A172 (cell line): ENCODE data around the gene CHRM1. TPM values are rescaled to one million over a fixed set of nuclear protein-coding genes. Genes with fewer than 3 reads are reported as not detected.
"Not testable (repeated sequence)": the region's sequence is repeated elsewhere in the genome, so short reads cannot be mapped to it uniquely, and the experiment has no call there.

Experiments
- DNase-seq: peaks from one replicate; pipeline ENCODE4 v3.0.0-alpha.2; 2015; ENCODE audit warnings: low spot score
- total RNA-seq: library from RNA; depleted of rRNA; stranded (reverse); fragments of >200 nt; shearing (Covaris generic); gene quantifications from 2 replicates; pipeline ENCODE4 v1.2.3, GENCODE V29; 2014; rRNA removed

The CHRM1 gene
- total RNA-seq, 1 experiment from 2014 or later, result not detected

DNA sequence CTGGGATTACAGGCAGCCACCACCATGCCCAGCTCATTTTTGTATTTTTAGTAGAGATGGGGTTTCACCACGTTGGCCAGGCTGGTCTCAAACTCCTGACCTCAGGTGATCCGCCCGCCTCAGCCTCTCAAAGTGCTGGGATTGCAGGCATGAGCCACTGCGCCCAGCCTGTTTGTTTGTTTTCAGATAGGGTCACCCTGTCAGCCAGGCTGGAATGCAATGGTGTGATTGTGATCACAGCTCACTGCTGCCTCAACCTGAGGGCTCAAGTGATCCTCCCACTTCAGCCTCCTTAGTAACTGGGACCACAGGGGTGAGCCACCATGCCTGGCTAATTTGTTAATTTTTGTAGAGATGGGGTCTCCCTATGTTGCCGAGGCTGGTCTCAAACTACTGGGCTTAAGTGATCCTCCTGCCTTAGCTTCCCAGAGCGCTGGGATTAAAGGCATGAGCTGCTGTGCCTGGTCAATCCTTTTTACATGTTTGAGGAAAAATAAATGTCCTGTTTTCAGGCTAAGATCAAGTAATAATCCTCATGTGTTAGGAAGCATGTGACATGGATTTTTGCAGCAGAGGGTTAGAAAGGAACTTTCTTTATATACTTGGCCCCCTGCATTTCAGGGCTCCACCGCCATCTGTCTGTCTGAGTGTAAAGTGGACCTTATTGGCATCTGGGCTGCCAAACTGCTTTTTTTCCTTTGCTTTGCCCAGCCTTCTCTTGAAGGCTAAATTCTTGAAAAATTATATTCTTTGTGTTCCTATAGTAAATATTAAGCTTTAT lies 45.3 kb downstream of the CHRM1 start:
- no peak for DNase-seq

DNA sequence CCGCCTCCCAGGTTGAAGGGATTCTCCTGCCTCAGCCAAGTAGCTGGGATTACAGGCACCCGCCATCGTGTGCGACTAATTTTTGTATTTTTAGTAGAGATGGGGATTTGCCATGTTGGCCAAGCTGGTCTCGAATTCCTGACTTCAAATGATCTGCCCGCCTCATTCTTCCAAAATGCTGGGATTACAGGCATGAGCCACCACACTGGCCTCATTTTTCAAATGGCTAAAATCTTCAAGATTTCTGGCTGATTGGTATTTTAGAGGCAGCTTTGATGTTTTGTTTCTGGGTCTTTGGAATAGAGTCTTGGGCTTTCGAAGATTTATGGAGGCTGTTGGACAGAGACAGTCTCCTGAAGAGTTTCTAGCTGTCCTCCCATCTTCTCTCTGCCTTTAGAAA lies 46.3 kb downstream of the CHRM1 start:
- no peak for DNase-seq

DNA sequence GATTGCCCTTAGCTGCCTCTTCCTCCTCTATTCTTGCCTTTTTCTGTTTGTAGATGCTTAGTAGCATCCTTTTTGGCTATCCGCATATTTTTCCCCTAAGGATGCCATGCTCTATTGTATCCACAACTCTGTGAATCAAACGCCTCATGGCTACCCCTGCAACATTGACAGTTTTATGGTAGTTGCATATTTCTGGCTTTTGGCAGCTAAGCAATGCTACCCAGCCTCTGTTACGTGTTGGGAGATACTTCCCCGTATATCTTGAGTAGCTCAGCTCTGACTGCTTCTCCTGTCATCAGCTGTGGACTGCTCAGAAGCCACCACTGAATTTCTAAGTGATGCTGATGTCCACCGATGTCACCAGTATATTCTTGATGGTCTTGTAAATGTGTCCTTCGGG lies 55.5 kb downstream of the CHRM1 start:
- DNase-seq, result no peak

DNA sequence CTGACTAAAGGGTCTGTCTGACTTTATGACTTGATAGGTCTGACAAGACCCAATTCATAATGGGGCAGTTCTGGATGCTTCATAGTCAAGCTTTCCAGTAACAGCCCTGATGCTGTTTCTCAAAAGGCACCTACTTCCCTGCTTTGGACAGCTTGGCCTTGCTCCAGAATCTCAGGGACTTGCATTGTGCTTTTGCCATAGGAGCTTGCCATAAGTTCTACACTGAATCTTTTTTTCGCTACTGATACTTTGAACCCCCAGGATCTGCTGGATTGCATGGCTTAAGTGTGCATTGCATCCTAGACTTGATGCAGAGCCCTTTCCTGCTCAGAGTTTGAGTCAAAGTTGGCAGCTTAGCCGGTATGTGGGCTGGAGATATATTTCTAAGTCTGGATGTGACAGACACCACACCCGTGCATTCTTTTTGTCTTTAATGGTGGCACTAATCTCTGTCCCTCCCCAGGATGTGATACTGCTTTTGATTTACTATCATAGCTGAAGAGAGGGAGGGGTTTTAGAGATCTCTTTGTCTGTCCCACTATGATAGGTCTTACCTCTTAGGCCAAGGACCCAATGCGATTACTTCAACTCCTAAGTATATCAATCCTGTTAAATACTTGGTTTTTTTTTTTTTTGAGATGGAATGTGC lies 57.4 kb downstream of the CHRM1 start:
- DNase-seq, result peak; percentile 42

DNA sequence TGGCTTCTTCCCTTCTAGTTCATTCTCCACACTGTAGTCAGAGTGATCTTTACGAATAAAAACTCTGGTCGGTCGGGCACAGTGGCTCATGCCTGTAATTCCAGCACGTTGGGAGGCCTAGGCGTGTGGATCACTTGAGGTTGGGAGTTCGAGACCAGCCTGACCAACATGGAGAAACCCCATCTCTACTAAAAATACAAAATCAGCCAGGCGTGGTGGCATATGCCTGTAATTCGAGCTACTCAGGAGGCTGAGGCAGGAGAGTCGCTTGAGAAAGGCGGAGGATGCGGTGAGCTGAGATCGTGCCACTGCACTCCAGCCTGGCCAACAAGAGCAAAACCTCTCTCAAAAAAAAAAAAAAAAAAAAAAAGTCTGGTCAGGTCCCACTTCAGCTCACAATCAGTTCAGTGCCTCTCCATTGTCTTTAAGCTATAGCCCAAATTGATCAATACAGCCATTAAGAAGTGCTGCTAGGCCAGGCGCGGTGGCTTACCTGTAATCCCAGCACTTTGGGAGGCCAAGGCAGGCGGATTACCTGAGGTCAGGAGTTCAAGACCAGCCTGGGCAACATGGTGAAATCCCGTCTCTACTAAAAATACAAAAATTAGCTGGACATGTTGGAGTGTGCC lies 59.5 kb downstream of the CHRM1 start:
- not testable (repeated sequence) for DNase-seq

DNA sequence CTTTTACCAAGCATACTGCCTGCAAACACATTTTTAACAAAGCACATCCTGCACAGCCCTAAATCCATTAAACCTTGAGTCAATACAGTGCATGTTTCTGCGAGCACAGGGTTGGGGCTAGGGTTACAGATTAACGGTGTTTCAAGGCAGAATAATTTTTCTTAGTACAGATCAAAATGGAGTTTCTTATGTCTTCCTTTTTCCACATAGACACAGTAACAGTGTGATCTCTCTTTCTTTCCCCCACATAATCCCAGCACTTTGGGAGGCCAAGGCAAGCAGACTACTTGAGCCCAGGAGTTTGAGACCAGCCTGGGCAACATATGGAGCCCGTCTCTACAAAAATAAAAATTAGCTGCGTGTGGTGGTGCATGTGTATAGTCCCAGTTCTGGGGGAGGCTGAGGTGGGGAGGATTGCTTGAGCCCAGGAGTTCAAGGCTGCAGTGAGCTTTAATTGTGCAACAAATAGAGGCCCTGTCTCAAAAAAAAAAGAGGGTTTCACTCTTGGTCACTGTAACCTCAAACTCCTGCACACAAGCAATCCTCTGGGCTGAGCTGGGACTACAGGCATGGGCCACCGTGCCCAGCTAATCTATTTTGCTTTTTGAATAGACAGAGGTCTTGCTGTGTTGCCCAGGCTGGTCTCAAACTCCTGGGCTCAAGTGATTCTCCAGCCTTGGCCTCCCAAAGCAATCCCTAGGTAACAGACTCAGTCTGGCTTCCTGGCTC lies 60.2 kb downstream of the CHRM1 start:
- DNase-seq, result no peak

DNA sequence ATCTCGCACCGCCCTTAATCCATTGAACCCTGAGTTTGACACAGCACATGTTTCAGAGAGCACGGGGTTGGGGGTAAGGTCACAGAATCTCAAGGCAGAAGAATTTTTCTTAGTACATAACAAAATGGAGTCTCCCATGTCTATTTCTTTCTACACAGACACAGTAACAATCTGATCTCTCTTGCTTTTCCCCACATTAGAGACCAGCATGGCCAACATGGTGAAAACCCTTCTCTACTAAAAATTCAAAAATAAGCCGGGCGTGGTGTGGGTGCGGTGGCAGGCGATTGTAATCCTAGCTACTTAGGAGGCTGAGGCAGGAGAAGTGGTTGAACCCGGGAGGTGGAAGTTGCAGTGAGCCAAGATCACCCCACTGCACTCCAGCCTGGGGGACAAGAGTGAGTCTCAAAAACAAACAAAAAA lies 61.9 kb downstream of the CHRM1 start:
- not testable (repeated sequence) for DNase-seq

Other genes with a start within 250 kb of the CHRM1 start
- 13.8 and 17.7 TPM in 2 replicates for gene UQCC3, start 249.7 kb downstream of the CHRM1 start, total RNA-seq
- 2.5 and 6.6 TPM in 2 replicates for gene LBHD1, start 249.1 kb downstream of the CHRM1 start, total RNA-seq
- gene UBXN1, start 242.3 kb downstream of the CHRM1 start, total RNA-seq, result 118 and 126 TPM in 2 replicates
- gene LRRN4CL, start 231.8 kb downstream of the CHRM1 start, total RNA-seq, result 2.8 and 5.1 TPM in 2 replicates
- 141 and 186 TPM in 2 replicates for gene BSCL2, start 213.9 kb downstream of the CHRM1 start, total RNA-seq
- gene GNG3, start 213.7 kb downstream of the CHRM1 start, total RNA-seq, result not detected in 2 replicates
- 5.1 and 6.5 TPM in 2 replicates for gene HNRNPUL2, start 193.9 kb downstream of the CHRM1 start, total RNA-seq
- 41.0 and 69.6 TPM in 2 replicates for gene TTC9C, start 192.9 kb downstream of the CHRM1 start, total RNA-seq
- 5.8 and 14.1 TPM in 2 replicates for gene ZBTB3, start 167.2 kb downstream of the CHRM1 start, total RNA-seq
- gene POLR2G, start 159.8 kb downstream of the CHRM1 start, total RNA-seq, result 96.7 and 104 TPM in 2 replicates
- gene TAF6L, start 150.0 kb downstream of the CHRM1 start, total RNA-seq, result 28.0 TPM in 2 replicates
- 32.3 and 51.8 TPM in 2 replicates for gene TMEM179B, start 134.0 kb downstream of the CHRM1 start, total RNA-seq
- gene TMEM223, start 129.4 kb downstream of the CHRM1 start, total RNA-seq, result 23.4 and 30.1 TPM in 2 replicates
- 25.9 and 30.0 TPM in 2 replicates for gene NXF1, start 115.9 kb downstream of the CHRM1 start, total RNA-seq
- gene STX5, start 89.3 kb downstream of the CHRM1 start, total RNA-seq, result 28.0 and 33.8 TPM in 2 replicates
- not detected in 2 replicates for gene TEX54, start 88.5 kb downstream of the CHRM1 start, total RNA-seq
- 92.4 and 104 TPM in 2 replicates for gene WDR74, start 81.8 kb downstream of the CHRM1 start, total RNA-seq
- 198 and 207 TPM in 2 replicates for gene SLC3A2, start 40.5 kb downstream of the CHRM1 start, total RNA-seq
- gene SLC22A6, start 63.6 kb upstream of the CHRM1 start, total RNA-seq, result not detected in 2 replicates
- gene SLC22A8, start 94.5 kb upstream of the CHRM1 start, total RNA-seq, result not detected in 2 replicates
- not detected in 2 replicates for gene SLC22A24, start 222.9 kb upstream of the CHRM1 start, total RNA-seq